A549 (cell line): ENCODE results near the gene KIF16B.

ENCODE experiments used
- CHD2 ChIP-seq: fragments of 150-350 bp; IDR thresholded peaks from 2 replicates; pipeline ENCODE4 v1.6.1; 2014; ENCODE audit warnings: low read length; ENCODE audit not compliant: partially characterized antibody
- CTCF ChIP-seq: fragments of >200 bp; sonication (Bioruptor Twin); formaldehyde crosslinking; IDR thresholded peaks from 3 replicates; pipeline ENCODE4 v1.5.1; 2016
- ELK1 ChIP-seq: fragments of 150-350 bp; IDR thresholded peaks from 2 replicates; pipeline ENCODE4 v1.6.1; 2014; ENCODE audit warnings: low read depth, mild to moderate bottlenecking, low read length
- MAX ChIP-seq: IDR thresholded peaks from 2 replicates; pipeline ENCODE4 v1.6.1; 2012
- NPAS2 ChIP-seq: fragments of 250-450 bp; sonication (Bioruptor Pico); IDR thresholded peaks from 2 replicates; pipeline ENCODE4 v1.8.0; 2022; ENCODE audit warnings: mild to moderate bottlenecking, moderate library complexity, borderline replicate concordance
- PBX3 ChIP-seq: IDR thresholded peaks from 2 replicates; pipeline ENCODE4 v1.6.1; 2012
- POLR2A ChIP-seq: IDR thresholded peaks from 2 replicates; pipeline ENCODE4 v1.6.1; 2012; ENCODE audit warnings: mild to moderate bottlenecking, low read length
- POLR2AphosphoS2 ChIP-seq: conservative IDR thresholded peaks from 2 replicates; pipeline ENCODE4 v1.6.1; 2012; ENCODE audit warnings: low read length, improper control_type of control experiment, inconsistent platforms
- RAD21 ChIP-seq, 2 experiments: fragments of >200 bp in 1 of 2; sonication (Bioruptor Twin) in 1 of 2; formaldehyde crosslinking in 1 of 2; IDR thresholded peaks in 1 of 2; conservative IDR thresholded peaks in 1 of 2; 2 replicates in 1 of 2; 3 replicates in 1 of 2; pipeline ENCODE4 v1.6.1; 2012 to 2018; ENCODE audit warnings: inconsistent platforms in 1 of 2
- RCOR1 ChIP-seq: fragments of 150-350 bp; IDR thresholded peaks from 2 replicates; pipeline ENCODE4 v1.6.1; 2014; ENCODE audit warnings: antibody characterized with exemption, low read length, low read depth
- REST ChIP-seq: fragments of 200-600 bp; sonication (generic); IDR thresholded peaks from 2 replicates; pipeline ENCODE4 v1.6.1; 2016; ENCODE audit warnings: antibody characterized with exemption, mild to moderate bottlenecking, moderate library complexity
- SMC3 ChIP-seq: fragments of >200 bp; sonication (Bioruptor Twin); formaldehyde crosslinking; IDR thresholded peaks from 3 replicates; pipeline ENCODE4 v1.6.1; 2018; ENCODE audit warnings: inconsistent platforms

- no peak for TF ChIP-seq MAX
- no peak for TF ChIP-seq CTCF
- no peak for TF ChIP-seq POLR2A
- no peak for TF ChIP-seq RAD21 (conservative IDR thresholded peaks at IDR 0.05 in 1 of 2, IDR thresholded peaks at IDR 0.05 in 1 of 2)
- TF ChIP-seq REST, result no peak
- TF ChIP-seq ELK1, result no peak
- no peak for TF ChIP-seq RCOR1
- no peak for TF ChIP-seq POLR2AphosphoS2
- TF ChIP-seq SMC3, result no peak
- no peak for TF ChIP-seq CHD2
- TF ChIP-seq NPAS2, result no peak
- no peak for TF ChIP-seq PBX3
These were observed 3.7 kb downstream of the KIF16B start for GRCh38 chr20:16569246-16570153.
